GM23248 (cell line): ENCODE measurements around the gene RASSF8.

ENCODE experiments used
- EZH2 ChIP-seq: fragments of 200-600 bp; sonication (generic); IDR thresholded peaks from 2 replicates; pipeline ENCODE4 v1.6.1; 2018; ENCODE audit warnings: antibody characterized with exemption, mild to moderate bottlenecking; ENCODE audit not compliant: insufficient read depth, poor library complexity, severe bottlenecking
- EZH2phosphoT487 ChIP-seq: fragments of 200-600 bp; sonication (generic); IDR thresholded peaks from 2 replicates; pipeline ENCODE4 v1.6.1; 2018; ENCODE audit warnings: antibody characterized with exemption, moderate library complexity, mild to moderate bottlenecking, low read depth; ENCODE audit not compliant: insufficient read depth

- TF ChIP-seq EZH2 (no peak), EZH2phosphoT487 (no peak)
These were observed 23.1 kb downstream of the RASSF8 start for GRCh38 chr12:25981597-25981996.
